Immature natural killer cell (primary cell): ENCODE measurements around the gene FOS. TPM values are rescaled to one million over a fixed set of nuclear protein-coding genes. Genes with fewer than 3 reads are reported as not detected.

Experiments
- DNase-seq, 3 donors: peaks; one replicate each; pipeline ENCODE4 v3.0.0; 2022; ENCODE audit warnings: mixed read lengths in 1 of 3
- H3K27ac Mint-ChIP-seq, 6 donors: one replicate each; pipeline ENCODE4 v1.8.0; 2020; ENCODE audit warnings: mixed read lengths in 6 of 6, mild to moderate bottlenecking in 5 of 6, inconsistent platforms in 4 of 6, moderate library complexity in 3 of 6
- H3K27me3 Mint-ChIP-seq, 3 donors: one replicate each; pipeline ENCODE4 v1.8.0; 2020 to 2021; ENCODE audit warnings: low read depth in 3 of 3, mild to moderate bottlenecking in 3 of 3, mixed read lengths in 3 of 3, moderate library complexity in 3 of 3, inconsistent platforms in 1 of 3
- H3K36me3 Mint-ChIP-seq, 3 donors: one replicate each; pipeline ENCODE4 v1.8.0; 2020; ENCODE audit warnings: mixed read lengths in 3 of 3, inconsistent platforms in 2 of 3, mild to moderate bottlenecking in 2 of 3
- H3K4me1 Mint-ChIP-seq, 2 donors: one replicate each; pipeline ENCODE4 v1.8.0; 2020; ENCODE audit warnings: inconsistent platforms in 2 of 2, mild to moderate bottlenecking in 2 of 2, mixed read lengths in 2 of 2, moderate library complexity in 1 of 2
- H3K4me3 Mint-ChIP-seq, 5 donors: one replicate each; pipeline ENCODE4 v1.8.0; 2020; ENCODE audit warnings: mild to moderate bottlenecking in 5 of 5, mixed read lengths in 5 of 5, inconsistent platforms in 3 of 5, moderate library complexity in 3 of 5
- H3K9me3 Mint-ChIP-seq, 6 donors: one replicate each; pipeline ENCODE4 v1.8.0; 2020; ENCODE audit warnings: mild to moderate bottlenecking in 6 of 6, mixed read lengths in 6 of 6, inconsistent platforms in 4 of 6, moderate library complexity in 3 of 6
- polyA plus RNA-seq, 3 donors: library from polyadenylated mRNA; unstranded; fragments of 300-500 nt; fragmentation: Illumina TruSeq; gene quantifications; one replicate each; pipeline ENCODE4 v1.2.3, GENCODE V29; 2021

Gene FOS
- polyA plus RNA-seq, 3 donors from 2014 or later = 525 to 765 (median 608) TPM

DNA sequence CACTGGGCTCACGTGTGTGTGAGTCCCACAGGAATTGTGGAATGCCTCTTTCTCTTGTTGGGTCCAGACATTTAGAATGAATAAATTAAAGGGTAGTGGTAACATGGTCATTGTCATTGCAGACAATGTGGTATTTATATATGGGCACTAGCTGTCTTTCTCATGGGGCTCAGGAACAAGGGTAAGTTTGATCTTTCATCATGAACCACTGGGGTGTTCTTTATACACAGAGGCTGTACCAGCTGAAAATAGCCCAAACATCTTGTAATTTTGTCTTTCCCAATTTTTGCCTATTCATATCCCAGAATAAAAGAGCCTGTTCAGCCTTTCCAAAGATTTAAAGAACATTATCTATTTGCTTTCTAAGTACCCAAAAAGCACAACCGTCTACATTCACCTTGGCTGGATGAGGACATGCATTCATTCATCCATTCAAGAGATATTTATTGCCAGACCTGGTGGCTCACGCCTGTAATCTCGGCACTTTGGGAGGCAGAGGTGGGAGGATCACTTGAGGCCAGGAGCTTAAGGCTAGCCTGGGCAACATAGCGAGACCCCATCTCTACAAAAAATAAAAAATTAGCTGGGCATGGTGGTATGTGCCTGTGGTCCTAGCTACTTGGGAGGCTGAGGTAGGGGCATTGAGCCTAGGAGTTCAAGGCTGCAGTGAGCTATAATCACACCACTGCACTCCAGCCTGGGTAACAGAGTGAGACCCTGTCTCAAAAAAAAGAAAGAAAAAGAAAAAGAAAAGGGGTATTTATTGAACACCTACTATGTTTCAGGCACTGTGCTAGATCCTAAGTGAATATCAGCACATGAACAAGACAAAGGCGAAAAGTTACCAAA, 4.4 kb upstream of the FOS start:
- Mint-ChIP-seq H3K4me1 (peaks cover 46 to 56% of the 10 kb centered on the region in 2 donors), H3K4me3 (peak overlapping the region; percentile 23 to 70 (median 65)), H3K9me3 (no peaks in the 10 kb centered on the region), H3K27ac (peak overlapping the region; percentile 90 to 98 (median 96)), H3K27me3 (peaks cover 38 to 41% (median 39%) of the 10 kb centered on the region in 3 donors), H3K36me3 (peaks cover 0 to 2% (median 0%) of the 10 kb centered on the region in 3 donors)
- DNase-seq = no peak

DNA sequence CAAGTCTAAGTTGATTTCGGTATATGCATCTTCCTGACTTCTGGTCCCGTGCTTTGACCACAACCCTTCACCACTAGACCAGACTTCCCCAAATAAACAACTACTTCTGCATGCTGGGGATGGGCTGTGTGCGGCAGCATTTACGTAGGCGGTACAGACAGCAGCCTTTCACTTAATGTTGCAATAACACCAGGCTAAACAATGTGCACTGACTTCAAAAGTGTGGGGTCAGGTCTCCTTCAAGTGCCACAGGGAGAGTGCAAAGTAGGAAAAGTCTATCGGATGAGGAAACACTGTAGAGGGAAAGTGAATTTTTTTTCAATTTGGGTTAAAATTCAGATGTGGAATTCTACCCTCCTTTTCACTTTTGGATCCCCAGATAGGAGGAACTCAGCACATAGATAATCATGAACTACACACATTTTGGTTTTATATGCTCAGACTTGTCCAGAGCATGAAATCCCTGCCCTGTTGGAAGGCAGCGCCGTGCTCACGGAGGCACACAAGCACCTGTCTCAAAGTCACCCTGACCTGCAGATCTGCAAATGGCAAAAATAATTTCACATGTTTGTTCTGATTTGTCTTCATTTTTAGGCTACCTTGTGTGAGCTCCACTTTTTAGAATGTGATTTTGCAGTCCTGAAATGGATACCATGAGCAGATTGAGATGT, 3.6 kb upstream of the FOS start:
- peak overlapping the region; percentile 90 to 98 (median 96) for H3K27ac Mint-ChIP-seq
- H3K27me3 Mint-ChIP-seq = peaks cover 46 to 49% (median 47%) of the 10 kb centered on the region in 3 donors
- H3K4me1 Mint-ChIP-seq = peaks cover 53 to 63% of the 10 kb centered on the region in 2 donors
- peaks cover 0 to 6% (median 0%) of the 10 kb centered on the region in 3 donors for H3K36me3 Mint-ChIP-seq
- no peaks in the 10 kb centered on the region for H3K9me3 Mint-ChIP-seq
- peak; percentile 91 to 94 (median 91) for DNase-seq
- H3K4me3 Mint-ChIP-seq = peak overlapping the region; percentile 23 to 70 (median 65)

DNA sequence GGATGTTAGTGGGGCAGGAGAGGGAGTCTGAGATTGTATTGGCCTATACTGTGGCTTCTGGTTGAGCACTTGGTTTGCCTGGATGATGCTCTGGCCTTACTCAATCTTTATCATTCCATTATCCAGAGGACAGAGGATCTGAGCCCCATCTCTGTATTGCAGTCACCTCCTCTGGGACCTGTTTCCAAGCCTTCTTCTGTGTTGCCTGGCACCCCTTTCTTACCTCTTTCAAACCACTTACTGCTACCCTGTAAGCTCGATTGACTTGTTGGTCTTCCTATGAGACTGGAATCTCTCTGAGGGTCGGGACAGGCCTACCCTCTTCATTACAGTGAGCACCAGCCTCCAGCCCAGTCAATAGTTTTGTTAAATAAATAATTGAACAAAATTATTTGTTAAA, 3.0 kb upstream of the FOS start:
- Mint-ChIP-seq H3K9me3 (peaks cover 0 to 4% (median 0%) of the 10 kb centered on the region in 6 donors), H3K36me3 (peaks cover 0 to 12% (median 5%) of the 10 kb centered on the region in 3 donors), H3K27me3 (peaks cover 51 to 54% (median 53%) of the 10 kb centered on the region in 3 donors), H3K27ac (peak overlapping the region; percentile 90 to 98 (median 96)), H3K4me1 (peaks cover 59 to 69% of the 10 kb centered on the region in 2 donors), H3K4me3 (peak overlapping the region; percentile 23 to 70 (median 65))
- DNase-seq = no peak

DNA sequence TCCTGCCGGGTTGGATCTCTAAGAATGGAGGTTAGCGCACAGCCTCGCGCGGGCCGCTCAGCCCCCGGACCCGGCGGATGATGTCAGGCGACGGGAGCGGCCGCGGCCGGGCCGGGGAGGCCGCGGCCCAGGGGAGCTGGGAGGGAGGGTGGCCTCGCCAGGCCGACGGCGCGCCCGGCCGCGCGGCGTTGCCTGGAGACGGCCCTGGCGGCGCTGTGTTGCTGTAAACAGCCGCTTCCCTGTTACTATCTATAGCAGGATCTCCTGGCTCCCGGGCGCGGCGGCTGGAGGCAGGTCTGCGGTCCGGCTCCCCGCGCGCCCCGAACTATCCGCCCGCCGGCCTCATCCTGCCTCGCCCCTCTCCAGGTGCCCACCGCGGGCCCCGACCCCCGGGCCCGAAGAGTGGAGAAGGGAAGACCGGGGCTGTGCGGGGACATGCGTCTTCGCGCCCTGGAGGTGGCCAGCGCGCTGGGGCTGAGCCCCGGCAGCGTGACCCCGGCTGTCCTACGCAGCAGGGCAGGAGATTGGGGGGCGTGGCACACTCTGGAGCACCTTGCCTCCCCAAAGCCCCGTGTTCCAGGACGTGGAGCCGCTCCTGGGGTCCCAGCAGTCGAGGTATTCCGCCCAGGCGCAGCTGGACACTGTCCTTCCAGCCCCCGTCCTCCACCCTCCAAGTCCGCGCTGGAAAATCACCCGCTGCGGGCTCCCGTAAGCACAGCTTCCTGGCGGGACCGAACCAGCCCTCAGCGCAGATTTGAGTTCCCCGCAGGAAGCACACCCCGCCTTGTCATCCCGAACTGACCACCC, 1.4 kb upstream of the FOS start:
- DNase-seq = peak; percentile 91 to 93 (median 92)
- Mint-ChIP-seq H3K9me3 (peaks cover 0 to 5% (median 0%) of the 10 kb centered on the region in 6 donors), H3K27ac (peak overlapping the region; percentile 78 to 100 (median 99)), H3K4me3 (peak overlapping the region; percentile 93 to 96 (median 96)), H3K36me3 (peaks cover 12 to 24% (median 13%) of the 10 kb centered on the region in 3 donors), H3K4me1 (peaks cover 68 to 81% of the 10 kb centered on the region in 2 donors), H3K27me3 (peaks cover 64 to 67% (median 64%) of the 10 kb centered on the region in 3 donors)

DNA sequence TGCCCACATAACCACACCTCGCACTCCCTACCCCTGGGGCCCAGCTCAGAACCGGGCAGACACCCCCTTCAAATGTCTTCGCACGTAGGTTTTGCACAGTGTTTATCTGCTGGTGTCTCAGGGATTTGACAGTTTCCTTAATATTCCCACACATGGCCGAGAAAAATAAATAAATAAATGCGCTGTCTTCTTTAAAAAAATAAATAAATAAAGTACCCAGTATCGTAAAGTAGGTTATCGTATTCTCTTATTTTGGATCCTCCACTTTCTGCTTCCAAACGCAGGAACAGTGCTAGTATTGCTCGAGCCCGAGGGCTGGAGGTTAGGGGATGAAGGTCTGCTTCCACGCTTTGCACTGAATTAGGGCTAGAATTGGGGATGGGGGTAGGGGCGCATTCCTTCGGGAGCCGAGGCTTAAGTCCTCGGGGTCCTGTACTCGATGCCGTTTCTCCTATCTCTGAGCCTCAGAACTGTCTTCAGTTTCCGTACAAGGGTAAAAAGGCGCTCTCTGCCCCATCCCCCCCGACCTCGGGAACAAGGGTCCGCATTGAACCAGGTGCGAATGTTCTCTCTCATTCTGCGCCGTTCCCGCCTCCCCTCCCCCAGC, 710 bp upstream of the FOS start:
- peaks cover 68 to 81% of the 10 kb centered on the region in 2 donors for H3K4me1 Mint-ChIP-seq
- H3K9me3 Mint-ChIP-seq = peaks cover 0 to 5% (median 0%) of the 10 kb centered on the region in 6 donors
- peaks cover 68 to 74% (median 71%) of the 10 kb centered on the region in 3 donors for H3K27me3 Mint-ChIP-seq
- peak overlapping the region; percentile 93 to 96 (median 96) for H3K4me3 Mint-ChIP-seq
- peak overlapping the region; percentile 78 to 100 (median 99) for H3K27ac Mint-ChIP-seq
- no peak for DNase-seq
- H3K36me3 Mint-ChIP-seq = peaks cover 13 to 24% (median 13%) of the 10 kb centered on the region in 3 donors

DNA sequence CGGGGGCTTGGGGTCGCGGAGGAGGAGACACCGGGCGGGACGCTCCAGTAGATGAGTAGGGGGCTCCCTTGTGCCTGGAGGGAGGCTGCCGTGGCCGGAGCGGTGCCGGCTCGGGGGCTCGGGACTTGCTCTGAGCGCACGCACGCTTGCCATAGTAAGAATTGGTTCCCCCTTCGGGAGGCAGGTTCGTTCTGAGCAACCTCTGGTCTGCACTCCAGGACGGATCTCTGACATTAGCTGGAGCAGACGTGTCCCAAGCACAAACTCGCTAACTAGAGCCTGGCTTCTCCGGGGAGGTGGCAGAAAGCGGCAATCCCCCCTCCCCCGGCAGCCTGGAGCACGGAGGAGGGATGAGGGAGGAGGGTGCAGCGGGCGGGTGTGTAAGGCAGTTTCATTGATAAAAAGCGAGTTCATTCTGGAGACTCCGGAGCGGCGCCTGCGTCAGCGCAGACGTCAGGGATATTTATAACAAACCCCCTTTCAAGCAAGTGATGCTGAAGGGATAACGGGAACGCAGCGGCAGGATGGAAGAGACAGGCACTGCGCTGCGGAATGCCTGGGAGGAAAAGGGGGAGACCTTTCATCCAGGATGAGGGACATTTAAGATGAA, 630 bp downstream of the FOS start:
- peak overlapping the region; percentile 93 to 96 (median 96) for H3K4me3 Mint-ChIP-seq
- peaks cover 13 to 24% (median 13%) of the 10 kb centered on the region in 3 donors for H3K36me3 Mint-ChIP-seq
- H3K9me3 Mint-ChIP-seq = peaks cover 0 to 5% (median 0%) of the 10 kb centered on the region in 6 donors
- H3K4me1 Mint-ChIP-seq = peaks cover 58 to 69% of the 10 kb centered on the region in 2 donors
- peaks cover 79 to 86% (median 82%) of the 10 kb centered on the region in 3 donors for H3K27me3 Mint-ChIP-seq
- DNase-seq = peak; percentile 63 to 75 (median 73)
- peak overlapping the region; percentile 93 to 100 (median 99) for H3K27ac Mint-ChIP-seq

DNA sequence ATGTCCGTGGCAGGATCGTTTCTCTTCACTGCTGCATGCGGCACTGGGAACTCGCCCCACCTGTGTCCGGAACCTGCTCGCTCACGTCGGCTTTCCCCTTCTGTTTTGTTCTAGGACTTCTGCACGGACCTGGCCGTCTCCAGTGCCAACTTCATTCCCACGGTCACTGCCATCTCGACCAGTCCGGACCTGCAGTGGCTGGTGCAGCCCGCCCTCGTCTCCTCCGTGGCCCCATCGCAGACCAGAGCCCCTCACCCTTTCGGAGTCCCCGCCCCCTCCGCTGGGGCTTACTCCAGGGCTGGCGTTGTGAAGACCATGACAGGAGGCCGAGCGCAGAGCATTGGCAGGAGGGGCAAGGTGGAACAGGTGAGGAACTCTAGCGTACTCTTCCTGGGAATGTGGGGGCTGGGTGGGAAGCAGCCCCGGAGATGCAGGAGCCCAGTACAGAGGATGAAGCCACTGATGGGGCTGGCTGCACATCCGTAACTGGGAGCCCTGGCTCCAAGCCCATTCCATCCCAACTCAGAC, 1.2 kb downstream of the FOS start:
- Mint-ChIP-seq H3K4me3 (peak overlapping the region; percentile 93 to 96 (median 96)), H3K27ac (peak overlapping the region in 5 of 6 donors; percentile 97 to 100 (median 99)), H3K36me3 (peaks cover 13 to 24% (median 13%) of the 10 kb centered on the region in 3 donors), H3K27me3 (peaks cover 76 to 84% (median 81%) of the 10 kb centered on the region in 3 donors), H3K9me3 (peaks cover 0 to 5% (median 0%) of the 10 kb centered on the region in 6 donors), H3K4me1 (peaks cover 52 to 64% of the 10 kb centered on the region in 2 donors)
- peak in 1 of 3 donors; percentile 42 for DNase-seq

DNA sequence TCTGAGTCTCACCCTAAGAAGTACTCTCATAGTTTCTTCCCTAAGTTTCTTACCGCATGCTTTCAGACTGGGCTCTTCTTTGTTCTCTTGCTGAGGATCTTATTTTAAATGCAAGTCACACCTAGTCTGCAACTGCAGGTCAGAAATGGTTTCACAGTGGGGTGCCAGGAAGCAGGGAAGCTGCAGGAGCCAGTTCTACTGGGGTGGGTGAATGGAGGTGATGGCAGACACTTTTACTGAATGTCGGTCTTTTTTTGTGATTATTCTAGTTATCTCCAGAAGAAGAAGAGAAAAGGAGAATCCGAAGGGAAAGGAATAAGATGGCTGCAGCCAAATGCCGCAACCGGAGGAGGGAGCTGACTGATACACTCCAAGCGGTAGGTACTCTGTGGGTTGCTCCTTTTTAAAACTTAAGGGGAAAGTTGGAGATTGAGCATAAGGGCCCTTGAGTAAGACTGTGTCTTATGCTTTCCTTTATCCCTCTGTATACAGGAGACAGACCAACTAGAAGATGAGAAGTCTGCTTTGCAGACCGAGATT, 1.7 kb downstream of the FOS start:
- Mint-ChIP-seq H3K36me3 (peaks cover 13 to 24% (median 13%) of the 10 kb centered on the region in 3 donors), H3K4me1 (peaks cover 47 to 58% of the 10 kb centered on the region in 2 donors), H3K27me3 (peaks cover 71 to 81% (median 75%) of the 10 kb centered on the region in 3 donors), H3K4me3 (peak overlapping the region; percentile 93 to 96 (median 96)), H3K9me3 (peaks cover 0 to 5% (median 0%) of the 10 kb centered on the region in 6 donors), H3K27ac (peak overlapping the region in 5 of 6 donors; percentile 97 to 100 (median 99))
- no peak for DNase-seq

DNA sequence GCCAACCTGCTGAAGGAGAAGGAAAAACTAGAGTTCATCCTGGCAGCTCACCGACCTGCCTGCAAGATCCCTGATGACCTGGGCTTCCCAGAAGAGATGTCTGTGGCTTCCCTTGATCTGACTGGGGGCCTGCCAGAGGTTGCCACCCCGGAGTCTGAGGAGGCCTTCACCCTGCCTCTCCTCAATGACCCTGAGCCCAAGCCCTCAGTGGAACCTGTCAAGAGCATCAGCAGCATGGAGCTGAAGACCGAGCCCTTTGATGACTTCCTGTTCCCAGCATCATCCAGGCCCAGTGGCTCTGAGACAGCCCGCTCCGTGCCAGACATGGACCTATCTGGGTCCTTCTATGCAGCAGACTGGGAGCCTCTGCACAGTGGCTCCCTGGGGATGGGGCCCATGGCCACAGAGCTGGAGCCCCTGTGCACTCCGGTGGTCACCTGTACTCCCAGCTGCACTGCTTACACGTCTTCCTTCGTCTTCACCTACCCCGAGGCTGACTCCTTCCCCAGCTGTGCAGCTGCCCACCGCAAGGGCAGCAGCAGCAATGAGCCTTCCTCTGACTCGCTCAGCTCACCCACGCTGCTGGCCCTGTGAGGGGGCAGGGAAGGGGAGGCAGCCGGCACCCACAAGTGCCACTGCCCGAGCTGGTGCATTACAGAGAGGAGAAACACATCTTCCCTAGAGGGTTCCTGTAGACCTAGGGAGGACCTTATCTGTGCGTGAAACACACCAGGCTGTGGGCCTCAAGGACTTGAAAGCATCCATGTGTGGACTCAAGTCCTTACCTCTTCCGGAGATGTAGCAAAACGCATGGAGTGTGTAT, 2.4 kb downstream of the FOS start:
- H3K9me3 Mint-ChIP-seq = peaks cover 0 to 5% (median 0%) of the 10 kb centered on the region in 6 donors
- H3K4me3 Mint-ChIP-seq = peak overlapping the region; percentile 93 to 96 (median 96)
- H3K27me3 Mint-ChIP-seq = peaks cover 68 to 79% (median 75%) of the 10 kb centered on the region in 3 donors
- H3K4me1 Mint-ChIP-seq = peaks cover 43 to 52% of the 10 kb centered on the region in 2 donors
- peaks cover 13 to 24% (median 13%) of the 10 kb centered on the region in 3 donors for H3K36me3 Mint-ChIP-seq
- DNase-seq = peak in 2 of 3 donors; percentile 48 to 49
- H3K27ac Mint-ChIP-seq = peak overlapping the region in 5 of 6 donors; percentile 97 to 100 (median 99)

DNA sequence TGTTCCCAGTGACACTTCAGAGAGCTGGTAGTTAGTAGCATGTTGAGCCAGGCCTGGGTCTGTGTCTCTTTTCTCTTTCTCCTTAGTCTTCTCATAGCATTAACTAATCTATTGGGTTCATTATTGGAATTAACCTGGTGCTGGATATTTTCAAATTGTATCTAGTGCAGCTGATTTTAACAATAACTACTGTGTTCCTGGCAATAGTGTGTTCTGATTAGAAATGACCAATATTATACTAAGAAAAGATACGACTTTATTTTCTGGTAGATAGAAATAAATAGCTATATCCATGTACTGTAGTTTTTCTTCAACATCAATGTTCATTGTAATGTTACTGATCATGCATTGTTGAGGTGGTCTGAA, 3.0 kb downstream of the FOS start:
- no peak for DNase-seq
- Mint-ChIP-seq H3K36me3 (peaks cover 13 to 24% (median 13%) of the 10 kb centered on the region in 3 donors), H3K4me3 (peak overlapping the region; percentile 35 to 96 (median 71)), H3K4me1 (peaks cover 39 to 48% of the 10 kb centered on the region in 2 donors), H3K27me3 (peaks cover 67 to 82% (median 74%) of the 10 kb centered on the region in 3 donors), H3K27ac (peak overlapping the region in 5 of 6 donors; percentile 34 to 100 (median 97)), H3K9me3 (peaks cover 0 to 5% (median 0%) of the 10 kb centered on the region in 6 donors)

DNA sequence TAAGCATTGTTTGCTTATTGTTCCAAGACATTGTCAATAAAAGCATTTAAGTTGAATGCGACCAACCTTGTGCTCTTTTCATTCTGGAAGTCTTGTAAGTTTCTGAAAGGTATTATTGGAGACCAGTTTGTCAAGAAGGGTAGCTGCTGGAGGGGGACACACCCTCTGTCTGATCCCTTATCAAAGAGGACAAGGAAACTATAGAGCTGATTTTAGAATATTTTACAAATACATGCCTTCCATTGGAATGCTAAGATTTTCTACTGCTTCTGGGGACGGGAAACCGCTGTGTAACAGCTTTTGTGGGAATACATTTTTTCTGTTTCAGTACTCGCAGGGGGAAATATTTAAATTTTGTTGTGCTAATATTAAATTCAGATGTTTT, 3.5 kb downstream of the FOS start:
- Mint-ChIP-seq H3K4me1 (peaks cover 36 to 44% of the 10 kb centered on the region in 2 donors), H3K36me3 (peaks cover 13 to 24% (median 13%) of the 10 kb centered on the region in 3 donors), H3K9me3 (peaks cover 0 to 5% (median 0%) of the 10 kb centered on the region in 6 donors), H3K27ac (peak overlapping the region in 4 of 6 donors; percentile 36 to 97 (median 75)), H3K4me3 (peak overlapping the region in 2 of 5 donors; percentile 8 to 9), H3K27me3 (peaks cover 64 to 79% (median 70%) of the 10 kb centered on the region in 3 donors)
- DNase-seq = no peak
